Activated CD4-positive, alpha-beta T cell treated with anti-CD3 and anti-CD28 coated beads for 4 hours (primary cell): ENCODE results near the gene CNOT1.

Experiments used
- DNase-seq, 2 donors: peaks; one replicate each; pipeline ENCODE4 v3.0.0-alpha.2; 2020

CNOT1 gene

GRCh38 chr16:58515125-58515870 is 114.3 kb downstream of the CNOT1 start, which contains the start of gene SETD6:
Gene SETD6, plus strand, starts transcription at chr16:58515517. Its CDS starts 21 bp downstream, at chr16:58515538.
- DNase-seq, result peak; percentile 63 to 70

GRCh38 chr16:58513874-58514273 is 115.8 kb downstream of the CNOT1 start:
- DNase-seq, result no peak

- peak; percentile 84 to 87 for DNase-seq
These were observed 117.5 kb downstream of the CNOT1 start for GRCh38 chr16:58511933-58512815.

- no peak for DNase-seq
These were observed 118.6 kb downstream of the CNOT1 start for GRCh38 chr16:58510776-58511628.

GRCh38 chr16:58510097-58510775 is 119.4 kb downstream of the CNOT1 start:
- DNase-seq, result no peak

GRCh38 chr16:58509256-58510096 is 120.2 kb downstream of the CNOT1 start:
- DNase-seq, result no peak

- no peak for DNase-seq
These were observed 120.9 kb downstream of the CNOT1 start for GRCh38 chr16:58508671-58509251.

- no peak for DNase-seq
These were observed 121.5 kb downstream of the CNOT1 start for GRCh38 chr16:58507963-58508670.

GRCh38 chr16:58507195-58507962 is 122.2 kb downstream of the CNOT1 start:
- DNase-seq, result no peak

- no peak for DNase-seq
These were observed 123.1 kb downstream of the CNOT1 start for GRCh38 chr16:58506241-58507194.

- no peak for DNase-seq
These were observed 125.5 kb downstream of the CNOT1 start for GRCh38 chr16:58503863-58504688.

- DNase-seq, result no peak
These were observed 126.3 kb downstream of the CNOT1 start for GRCh38 chr16:58503166-58503862.

GRCh38 chr16:58502217-58502921 is 127.3 kb downstream of the CNOT1 start:
- DNase-seq, result no peak

- peak; percentile 46 to 55 for DNase-seq
These were observed 128.1 kb downstream of the CNOT1 start for GRCh38 chr16:58501242-58502131.
